Stimulated activated CD8-positive, alpha-beta memory T cell treated with anti-CD3 and anti-CD28 coated beads, Interleukin-4, amount 100 ng/mL, for 24 hours (primary cell): ENCODE results near the gene NEDD8.
A peak's percentile ranks its signal among the peaks of the same experiment; 100 is the strongest.

Source experiments
- DNase-seq: peaks from one replicate; pipeline ENCODE4 v3.0.0-alpha.2; 2020; ENCODE audit warnings: low read depth

Gene NEDD8

DNA sequence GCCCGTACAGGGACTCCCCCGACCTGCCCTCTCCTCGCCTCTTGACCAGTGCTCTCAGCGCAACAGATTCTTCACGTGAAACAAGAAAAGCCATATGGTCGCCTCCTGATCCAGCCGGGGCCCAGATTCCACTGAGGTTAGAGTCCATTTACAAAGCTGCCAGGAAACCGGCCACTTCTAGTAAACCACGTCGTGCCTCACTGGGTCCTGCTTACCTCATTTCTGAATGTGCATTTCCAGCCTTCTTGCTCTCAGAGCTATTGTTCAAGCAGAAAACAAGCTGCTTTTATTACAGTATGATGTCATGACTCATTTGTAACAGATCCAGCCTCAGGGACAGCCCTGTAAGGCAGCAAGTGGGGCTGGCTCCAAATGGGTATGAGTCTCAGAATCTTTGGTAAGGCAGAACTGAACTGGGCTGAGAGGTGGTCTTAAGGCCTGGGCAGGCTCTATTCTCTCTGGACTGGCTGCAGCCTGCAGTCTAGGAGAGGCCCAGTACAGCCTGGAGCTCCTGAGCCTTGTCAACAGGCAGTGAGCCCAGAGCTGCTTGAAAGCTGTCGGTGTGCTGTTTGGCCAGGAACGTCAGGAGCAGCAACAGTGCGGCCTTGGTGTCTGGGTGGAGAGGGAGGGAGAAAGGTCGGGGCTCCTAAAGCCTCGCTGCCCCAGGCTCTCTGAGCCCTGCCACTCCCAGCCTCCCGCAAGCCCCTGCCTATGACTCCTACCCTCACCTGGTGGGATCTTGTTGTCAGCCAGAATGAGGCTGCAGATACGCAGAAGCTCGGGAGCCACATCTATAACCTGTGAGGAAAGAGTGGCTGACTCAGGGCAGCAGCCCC lies 52.0 kb downstream of the NEDD8 start:
- DNase-seq, result no peak

DNA sequence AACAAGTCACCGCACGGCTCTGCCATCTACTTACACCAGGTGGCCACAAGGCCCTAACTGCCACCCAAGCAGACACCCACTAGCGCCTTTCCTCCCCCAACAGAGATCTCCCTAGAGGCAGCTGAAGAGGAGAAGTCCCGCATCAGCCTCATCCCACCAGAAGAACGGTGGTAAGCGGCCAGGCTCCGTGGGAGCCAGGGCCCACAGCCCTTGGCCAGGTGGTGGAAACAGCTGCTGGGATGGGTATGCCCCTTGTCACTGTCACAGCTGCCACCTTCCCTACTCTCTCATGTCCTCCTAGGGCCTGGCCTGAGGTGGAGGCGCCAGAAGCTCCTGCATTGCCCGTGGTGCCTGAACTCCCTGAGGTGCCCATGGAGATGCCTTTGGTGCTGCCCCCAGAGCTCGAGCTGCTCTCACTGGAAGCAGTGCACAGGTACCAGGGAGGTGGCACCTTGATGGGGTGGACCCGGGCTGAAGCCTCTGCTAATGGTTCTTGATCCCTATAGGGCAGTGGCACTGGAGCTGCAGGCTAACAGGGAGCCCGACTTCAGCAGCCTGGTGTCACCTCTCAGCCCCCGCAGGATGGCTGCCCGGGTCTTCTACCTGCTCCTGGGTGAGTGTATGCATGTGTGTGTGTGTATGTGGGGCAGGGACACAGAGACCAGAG lies 52.7 kb downstream of the NEDD8 start:
- DNase-seq, result no peak

DNA sequence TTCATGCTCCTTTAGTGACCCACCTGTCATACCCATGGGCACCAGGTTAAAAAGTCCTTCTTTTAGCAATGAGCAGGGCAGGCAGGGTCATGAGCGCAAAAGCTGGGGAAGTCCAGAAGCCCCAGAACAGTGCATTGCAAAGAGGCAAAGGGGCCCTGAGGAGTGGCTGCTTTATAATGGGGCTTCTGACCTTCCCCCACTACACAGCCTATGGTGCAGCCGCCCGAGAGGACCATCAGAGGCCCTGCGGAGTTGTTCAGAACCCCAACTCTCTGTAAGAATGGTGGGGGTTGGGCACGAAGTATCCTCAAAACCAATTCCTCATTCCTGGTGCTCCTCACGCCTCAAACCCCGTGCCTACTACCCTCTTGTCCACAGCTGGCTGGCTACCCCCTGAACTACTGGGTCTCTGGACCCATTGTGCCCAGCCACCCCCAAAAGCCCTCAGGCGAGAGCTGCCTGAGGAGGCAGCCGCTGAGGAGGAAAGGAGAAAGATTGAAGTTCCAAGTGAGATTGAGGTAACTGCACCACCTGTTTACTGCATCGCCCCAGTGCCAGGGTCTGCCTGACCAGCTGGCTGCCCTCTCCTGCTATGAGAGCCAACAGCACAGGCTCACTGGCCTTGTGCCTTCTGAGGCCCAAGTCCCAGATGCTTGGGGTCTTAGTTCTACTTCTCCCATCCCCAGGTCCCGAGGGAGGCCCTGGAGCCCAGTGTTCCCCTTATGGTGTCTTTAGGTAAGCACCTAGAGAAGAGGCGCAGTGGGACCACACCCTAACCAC lies 53.6 kb downstream of the NEDD8 start:
- no peak for DNase-seq

DNA sequence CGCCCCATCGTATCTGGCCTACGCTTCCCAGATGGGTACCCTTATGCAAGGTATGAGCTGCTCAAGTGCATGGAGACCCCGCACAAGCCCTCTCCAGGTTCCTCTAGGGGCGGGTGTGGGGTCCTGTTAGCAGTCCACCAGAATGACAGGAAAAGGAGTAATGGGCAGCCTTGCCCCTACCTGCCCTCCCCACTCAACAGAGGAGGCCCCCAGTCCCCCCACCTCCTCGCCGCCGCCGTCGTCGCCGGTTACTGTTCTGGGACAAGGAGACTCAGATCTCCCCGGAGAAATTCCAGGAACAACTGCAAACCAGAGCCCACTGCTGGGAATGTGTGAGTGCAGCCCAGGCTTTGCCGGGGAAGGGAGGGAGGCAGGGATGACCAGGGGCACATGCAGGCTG lies 54.3 kb downstream of the NEDD8 start:
- no peak for DNase-seq

DNA sequence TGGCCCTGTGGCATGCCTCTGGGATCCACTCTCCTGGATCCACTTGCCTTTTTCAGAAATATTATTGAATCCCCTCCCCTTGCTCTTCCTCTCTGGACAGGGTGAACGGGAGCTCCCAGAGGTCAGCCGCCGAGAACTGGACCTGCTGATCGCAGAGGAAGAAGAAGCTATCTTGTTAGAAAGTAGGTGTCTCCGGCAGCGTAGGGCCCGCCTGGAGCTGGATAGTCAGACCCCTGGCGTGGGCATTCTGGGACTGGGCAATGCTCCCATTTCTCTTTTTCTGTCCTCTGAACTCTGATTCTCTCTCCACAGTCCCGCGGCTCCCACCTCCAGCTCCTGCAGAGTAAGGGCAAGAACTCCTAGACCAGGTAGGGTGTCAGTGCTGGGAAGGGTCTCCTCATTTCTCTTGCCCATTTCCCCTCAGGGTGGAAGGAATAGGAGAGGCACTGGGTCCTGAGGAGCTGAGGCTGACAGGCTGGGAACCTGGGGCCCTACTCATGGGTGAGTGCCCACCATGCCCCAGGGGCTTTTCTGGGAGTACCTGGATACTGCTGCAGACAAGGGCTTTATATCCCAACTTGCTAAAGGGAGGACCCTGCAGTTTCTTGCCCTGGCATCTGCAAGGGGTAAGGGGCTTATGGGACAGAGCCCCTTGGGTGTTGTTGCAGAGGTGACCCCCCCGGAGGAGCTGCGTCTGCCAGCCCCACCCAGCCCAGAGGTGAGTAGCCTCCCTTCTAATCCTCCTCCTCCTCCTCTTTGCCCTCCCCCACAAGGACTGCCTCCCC lies 54.9 kb downstream of the NEDD8 start:
- no peak for DNase-seq

DNA sequence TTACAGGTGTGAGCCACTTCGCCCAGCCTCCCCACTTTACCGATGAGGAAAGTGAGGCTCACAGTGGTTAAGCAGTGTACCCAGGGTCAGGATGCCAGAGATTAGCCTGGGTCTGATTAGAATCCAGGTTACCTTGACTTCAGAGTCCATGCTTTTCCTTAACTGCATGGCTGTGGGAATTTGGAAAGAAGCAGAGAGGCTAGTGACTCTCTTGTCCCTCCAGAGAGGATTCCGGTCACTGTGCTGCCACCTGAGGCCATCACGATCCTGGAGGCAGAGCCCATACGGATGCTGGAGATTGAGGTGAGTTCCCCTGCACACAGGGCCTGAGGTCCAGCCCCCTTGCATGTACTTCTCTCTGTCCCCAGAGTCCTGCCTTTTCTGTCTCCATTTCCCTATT lies 55.6 kb downstream of the NEDD8 start:
- DNase-seq, result no peak

DNA sequence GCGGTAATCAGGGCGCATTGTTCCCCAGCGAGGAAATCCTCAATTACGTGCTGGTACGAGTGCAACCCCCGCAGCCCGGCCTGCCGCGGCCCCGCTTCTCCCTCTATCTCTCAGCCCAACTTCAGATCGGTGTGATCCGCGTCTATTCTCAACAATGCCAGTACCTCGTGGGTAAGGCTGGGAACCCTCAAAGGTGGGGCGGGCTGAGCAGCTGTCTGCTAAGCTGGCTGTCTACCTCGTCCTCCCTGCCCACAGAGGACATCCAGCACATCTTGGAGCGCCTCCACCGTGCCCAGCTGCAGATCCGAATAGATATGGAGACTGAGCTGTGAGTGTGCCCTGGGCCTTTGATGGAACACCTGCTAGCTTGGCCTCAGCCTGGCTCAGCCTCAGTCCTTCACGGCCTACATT lies 59.3 kb downstream of the NEDD8 start:
- DNase-seq, result no peak

DNA sequence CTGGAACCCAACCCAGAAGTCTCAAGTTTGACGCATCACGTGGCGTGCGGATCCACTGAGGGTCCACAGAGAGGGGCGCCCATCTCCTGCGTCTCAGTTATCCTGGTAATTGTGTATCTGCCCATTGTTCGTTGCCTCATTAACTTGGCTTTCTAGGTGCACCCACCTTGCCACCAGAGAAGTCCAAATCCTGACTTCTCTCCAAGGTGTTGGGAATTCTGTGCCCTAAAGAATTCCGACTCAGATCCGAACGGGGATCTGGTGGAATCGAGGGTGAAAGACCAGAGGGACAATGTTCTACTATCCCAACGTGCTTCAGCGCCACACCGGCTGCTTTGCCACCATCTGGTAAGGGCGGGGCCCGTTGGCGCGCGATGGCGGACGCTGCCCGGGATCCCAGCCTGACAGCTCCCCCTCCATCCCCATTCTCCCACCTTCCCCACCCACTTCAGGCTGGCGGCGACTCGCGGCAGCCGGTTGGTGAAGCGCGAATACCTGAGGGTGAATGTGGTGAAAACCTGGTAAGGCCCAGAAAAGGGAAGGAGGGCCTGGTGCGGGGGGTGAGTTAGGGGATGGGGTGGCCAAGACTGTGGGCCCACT lies 59.8 kb downstream of the NEDD8 start:
- no peak for DNase-seq

DNA sequence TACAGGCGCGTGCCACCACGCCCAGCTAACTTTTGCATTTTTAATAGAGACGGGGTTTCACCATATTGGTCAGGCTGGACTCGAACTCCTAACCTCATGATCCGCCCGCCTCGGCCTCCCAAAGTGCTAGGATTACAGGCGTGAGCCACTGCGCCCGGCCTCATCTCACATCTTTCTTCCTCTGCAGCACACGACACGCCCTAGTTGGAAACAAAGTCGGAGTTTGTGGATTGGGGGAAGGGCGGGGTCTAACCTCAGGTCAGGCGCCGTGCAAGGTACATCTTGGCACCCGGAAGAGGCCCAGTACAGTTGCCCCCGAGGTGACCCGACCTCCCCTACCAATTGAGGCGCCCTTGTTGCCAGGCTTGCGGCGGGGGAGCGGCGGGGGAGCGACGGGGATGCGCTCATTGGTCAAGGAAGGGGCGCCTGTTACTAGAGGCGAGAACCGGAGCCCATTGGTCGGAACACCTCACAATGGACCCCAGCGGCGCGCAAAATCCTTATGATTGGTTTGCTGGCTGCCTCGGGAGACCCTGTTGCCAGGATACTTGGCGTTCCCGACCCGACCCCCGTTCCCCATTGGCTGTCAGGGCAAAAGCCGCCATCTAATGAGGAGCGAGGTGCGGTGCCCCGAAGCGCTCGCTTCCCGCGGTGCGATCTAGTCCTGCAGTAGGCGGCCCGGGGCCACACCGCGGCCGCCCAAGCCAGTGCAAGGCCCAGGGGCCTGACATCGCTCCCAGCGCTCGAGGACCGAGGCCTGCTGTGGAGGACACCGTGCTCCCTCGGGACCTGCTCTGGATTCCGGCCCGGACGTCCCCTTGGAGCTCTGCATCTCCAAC lies 60.5 kb downstream of the NEDD8 start, which contains the start of gene REC8:
TSS of gene REC8 (plus strand) at position 659 of the 839 bp plus-strand sequence. CDS start 473 bp downstream, outside the sequence.
- DNase-seq, result peak; percentile 55

DNA sequence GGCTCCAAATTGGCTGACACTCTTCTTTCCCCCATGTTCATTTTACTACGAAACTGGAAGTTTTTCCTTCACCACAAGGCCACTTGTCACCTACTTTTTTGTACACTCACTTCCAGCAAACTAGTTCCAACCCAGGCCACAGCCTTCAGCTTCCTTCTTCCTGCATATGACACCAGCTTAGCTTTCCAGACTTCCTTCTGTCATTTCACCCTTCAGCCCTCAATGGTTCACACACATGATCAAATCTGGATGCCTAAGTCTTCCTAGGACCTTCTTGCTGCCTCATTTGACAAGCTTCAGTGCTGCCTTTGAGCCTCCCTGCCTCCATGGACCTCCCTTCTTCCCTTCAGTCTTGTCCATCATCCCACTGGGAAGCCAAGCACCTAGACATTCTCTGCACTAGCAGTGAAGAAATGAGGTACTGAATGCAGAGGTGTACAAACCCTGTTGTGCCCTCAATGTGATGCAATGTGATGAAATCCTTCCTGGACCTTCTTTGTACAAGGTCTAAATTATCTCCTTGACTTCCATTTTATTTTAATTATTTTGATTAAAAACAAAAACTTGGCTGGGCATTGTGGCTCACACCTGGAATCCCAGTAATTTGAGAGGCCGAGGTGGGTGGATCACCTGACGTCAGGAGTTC lies 64.6 kb downstream of the NEDD8 start:
- DNase-seq, result no peak
